ENCODE results near the gene PDS5B.

GRCh38 chr13:32636711-32637110 is 50.5 kb downstream of the PDS5B start:
- TF ChIP-seq CTCF (conservative IDR thresholded peaks at IDR 0.05) = no peak
- TF ChIP-seq ZFX (IDR thresholded peaks at IDR 0.05) = no peak
